HL-60 (cell line): ENCODE measurements around the gene OLR1.

ENCODE experiments used
- DNase-seq, 2 experiments: peaks; one replicate each; pipeline ENCODE4 v3.0.0-alpha.2; 2010 to 2020; ENCODE audit warnings: low read depth in 1 of 2, low spot score in 1 of 2
- H3K27ac ChIP-seq: fragments of 250-450 bp; sonication (Bioruptor Pico); replicated peaks from 2 replicates; pipeline ENCODE4 v1.5.1; 2020; ENCODE audit warnings: mild to moderate bottlenecking, moderate library complexity
- H3K27me3 ChIP-seq: fragments of 250-450 bp; sonication (Bioruptor Pico); 2 replicates; pipeline ENCODE4 v1.5.1; 2021; ENCODE audit warnings: mild to moderate bottlenecking, moderate library complexity; ENCODE audit not compliant: insufficient read depth, poor library complexity, severe bottlenecking
- H3K4me3 ChIP-seq: replicated peaks from 2 replicates; pipeline ENCODE4 v1.5.1; 2011; ENCODE audit warnings: mild to moderate bottlenecking, control low read depth, low read length; ENCODE audit not compliant: insufficient read depth
- GABPA ChIP-seq: IDR thresholded peaks from 2 replicates; pipeline ENCODE4 v1.6.1; 2012; ENCODE audit warnings: low read depth
- POLR2AphosphoS5 ChIP-seq: IDR thresholded peaks from 2 replicates; pipeline ENCODE4 v1.6.1; 2012; ENCODE audit warnings: low read depth
- SPI1 ChIP-seq: IDR thresholded peaks from 2 replicates; pipeline ENCODE4 v1.6.1; 2012; ENCODE audit warnings: low read depth, mild to moderate bottlenecking, borderline replicate concordance
- TF ChIP-seq, protein P1 (sequence below): IDR thresholded peaks from one replicate; pipeline ENCODE4 v1.5.1; 2011; ENCODE audit warnings: low read length, control low read depth, inconsistent platforms; ENCODE audit not compliant: insufficient read depth
- TF ChIP-seq, protein P2 (sequence below): IDR thresholded peaks from 2 replicates; pipeline ENCODE4 v1.6.1; 2012; ENCODE audit warnings: low read depth; ENCODE audit not compliant: insufficient replicate concordance

Gene OLR1

DNA sequence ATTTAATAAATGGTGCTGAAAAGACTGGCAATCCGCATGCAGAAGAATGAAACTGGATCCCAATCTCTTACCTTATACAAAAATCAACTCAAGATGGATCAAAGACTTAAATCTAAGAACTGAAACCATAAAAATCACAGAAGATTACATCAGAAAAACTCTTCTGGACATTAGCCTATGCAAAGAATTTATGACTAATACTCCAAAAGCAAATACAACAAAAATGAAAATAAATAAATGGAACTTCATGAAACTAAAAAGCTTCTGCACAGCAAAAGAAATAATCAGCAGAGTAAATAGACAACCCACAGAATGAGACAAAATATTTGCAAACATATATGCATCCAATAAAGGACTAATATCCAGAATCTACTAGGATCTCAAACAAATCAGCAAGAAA, 58.9 kb downstream of the OLR1 start:
- no peak for TF ChIP-seq SPI1
- no peak for TF ChIP-seq GABPA
- TF ChIP-seq POLR2AphosphoS5, result no peak
- TF ChIP-seq, protein P1, sequence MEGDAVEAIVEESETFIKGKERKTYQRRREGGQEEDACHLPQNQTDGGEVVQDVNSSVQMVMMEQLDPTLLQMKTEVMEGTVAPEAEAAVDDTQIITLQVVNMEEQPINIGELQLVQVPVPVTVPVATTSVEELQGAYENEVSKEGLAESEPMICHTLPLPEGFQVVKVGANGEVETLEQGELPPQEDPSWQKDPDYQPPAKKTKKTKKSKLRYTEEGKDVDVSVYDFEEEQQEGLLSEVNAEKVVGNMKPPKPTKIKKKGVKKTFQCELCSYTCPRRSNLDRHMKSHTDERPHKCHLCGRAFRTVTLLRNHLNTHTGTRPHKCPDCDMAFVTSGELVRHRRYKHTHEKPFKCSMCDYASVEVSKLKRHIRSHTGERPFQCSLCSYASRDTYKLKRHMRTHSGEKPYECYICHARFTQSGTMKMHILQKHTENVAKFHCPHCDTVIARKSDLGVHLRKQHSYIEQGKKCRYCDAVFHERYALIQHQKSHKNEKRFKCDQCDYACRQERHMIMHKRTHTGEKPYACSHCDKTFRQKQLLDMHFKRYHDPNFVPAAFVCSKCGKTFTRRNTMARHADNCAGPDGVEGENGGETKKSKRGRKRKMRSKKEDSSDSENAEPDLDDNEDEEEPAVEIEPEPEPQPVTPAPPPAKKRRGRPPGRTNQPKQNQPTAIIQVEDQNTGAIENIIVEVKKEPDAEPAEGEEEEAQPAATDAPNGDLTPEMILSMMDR, result no peak
- TF ChIP-seq, protein P2, sequence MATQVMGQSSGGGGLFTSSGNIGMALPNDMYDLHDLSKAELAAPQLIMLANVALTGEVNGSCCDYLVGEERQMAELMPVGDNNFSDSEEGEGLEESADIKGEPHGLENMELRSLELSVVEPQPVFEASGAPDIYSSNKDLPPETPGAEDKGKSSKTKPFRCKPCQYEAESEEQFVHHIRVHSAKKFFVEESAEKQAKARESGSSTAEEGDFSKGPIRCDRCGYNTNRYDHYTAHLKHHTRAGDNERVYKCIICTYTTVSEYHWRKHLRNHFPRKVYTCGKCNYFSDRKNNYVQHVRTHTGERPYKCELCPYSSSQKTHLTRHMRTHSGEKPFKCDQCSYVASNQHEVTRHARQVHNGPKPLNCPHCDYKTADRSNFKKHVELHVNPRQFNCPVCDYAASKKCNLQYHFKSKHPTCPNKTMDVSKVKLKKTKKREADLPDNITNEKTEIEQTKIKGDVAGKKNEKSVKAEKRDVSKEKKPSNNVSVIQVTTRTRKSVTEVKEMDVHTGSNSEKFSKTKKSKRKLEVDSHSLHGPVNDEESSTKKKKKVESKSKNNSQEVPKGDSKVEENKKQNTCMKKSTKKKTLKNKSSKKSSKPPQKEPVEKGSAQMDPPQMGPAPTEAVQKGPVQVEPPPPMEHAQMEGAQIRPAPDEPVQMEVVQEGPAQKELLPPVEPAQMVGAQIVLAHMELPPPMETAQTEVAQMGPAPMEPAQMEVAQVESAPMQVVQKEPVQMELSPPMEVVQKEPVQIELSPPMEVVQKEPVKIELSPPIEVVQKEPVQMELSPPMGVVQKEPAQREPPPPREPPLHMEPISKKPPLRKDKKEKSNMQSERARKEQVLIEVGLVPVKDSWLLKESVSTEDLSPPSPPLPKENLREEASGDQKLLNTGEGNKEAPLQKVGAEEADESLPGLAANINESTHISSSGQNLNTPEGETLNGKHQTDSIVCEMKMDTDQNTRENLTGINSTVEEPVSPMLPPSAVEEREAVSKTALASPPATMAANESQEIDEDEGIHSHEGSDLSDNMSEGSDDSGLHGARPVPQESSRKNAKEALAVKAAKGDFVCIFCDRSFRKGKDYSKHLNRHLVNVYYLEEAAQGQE, result no peak
- no peak for DNase-seq
- H3K27ac ChIP-seq, result no peak overlapping the region
- H3K27me3 ChIP-seq, result no peaks in the 10 kb centered on the region
- H3K4me3 ChIP-seq, result no peak overlapping the region

DNA sequence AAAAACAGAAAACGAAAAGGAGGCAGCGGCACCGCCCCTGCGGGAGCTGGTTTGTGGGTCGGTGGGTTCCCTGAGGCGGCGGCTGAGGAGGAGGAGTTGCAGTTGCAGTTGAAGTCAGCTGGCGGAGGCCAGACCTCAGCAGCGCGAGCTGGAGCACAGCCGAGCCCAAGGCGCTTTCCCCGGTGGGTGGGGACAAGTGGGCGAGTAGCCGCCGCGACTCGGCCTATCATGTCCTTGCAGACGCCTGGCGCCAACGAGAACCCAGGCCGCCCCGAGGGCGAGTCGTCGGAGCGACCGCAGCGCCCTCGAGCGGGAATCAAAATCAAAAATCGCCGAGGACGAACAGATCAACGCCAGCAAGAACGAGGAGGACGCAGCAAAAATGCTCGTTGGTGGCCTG, 60.5 kb downstream of the OLR1 start:
- Histone ChIP-seq H3K4me3 (no peak overlapping the region), H3K27ac (no peak overlapping the region), H3K27me3 (no peaks in the 10 kb centered on the region)
- DNase-seq, result no peak
- TF ChIP-seq, protein P2, result no peak
- TF ChIP-seq SPI1 (no peak), POLR2AphosphoS5 (no peak), GABPA (no peak)
- TF ChIP-seq, protein P1, result no peak

DNA sequence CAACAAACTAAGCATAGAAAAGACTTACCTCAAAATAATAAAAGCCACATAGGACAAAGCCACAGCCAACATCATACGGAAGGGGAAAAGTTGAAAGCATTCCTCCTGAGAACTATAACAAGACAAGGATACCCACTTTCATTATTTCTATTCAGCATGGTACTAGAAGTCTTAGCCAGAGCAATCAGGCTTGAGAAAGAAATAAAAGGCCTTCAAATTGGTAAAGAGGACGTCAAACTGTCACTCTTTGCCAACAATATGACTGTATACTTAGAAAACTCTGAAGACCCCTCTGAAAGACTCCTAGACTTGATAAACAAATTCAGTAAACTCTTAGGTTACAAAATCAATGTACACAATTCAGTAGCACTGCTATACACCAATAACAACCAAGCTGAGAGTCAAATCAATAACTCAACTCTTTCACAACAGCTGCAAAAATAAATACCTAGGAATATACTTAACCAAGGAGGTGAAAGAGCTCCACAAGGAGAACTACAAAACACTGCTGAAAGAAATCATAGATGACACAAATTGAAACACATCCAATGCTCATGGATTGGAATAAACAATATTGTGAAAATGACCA, 61.6 kb downstream of the OLR1 start:
- Histone ChIP-seq H3K27ac (no peak overlapping the region), H3K27me3 (no peaks in the 10 kb centered on the region), H3K4me3 (no peak overlapping the region)
- no peak for DNase-seq
- TF ChIP-seq, protein P1, result no peak
- no peak for TF ChIP-seq SPI1
- no peak for TF ChIP-seq POLR2AphosphoS5
- TF ChIP-seq, protein P2, result no peak
- TF ChIP-seq GABPA, result no peak
